PC-3 (cell line): ENCODE results near the gene TMEM45B. TPM values are rescaled to one million over a fixed set of nuclear protein-coding genes. Genes with fewer than 3 reads are reported as not detected.
A peak's percentile ranks its signal among the peaks of the same experiment; 100 is the strongest.
"Not testable (repeated sequence)": the region's sequence is repeated elsewhere in the genome, so short reads cannot be mapped to it uniquely, and the experiment has no call there.

Experiments
- ATAC-seq: fragments of 200-7000 bp; cut with Tn5 transposase; 2 replicates; pipeline ENCODE4 v1.9.1; 2020; ENCODE audit warnings: mild to moderate bottlenecking, moderate library complexity
- BruUV-seq: library from RNA; stranded (reverse); fragments of 400-500 nt; replicated peaks from 2 replicates; lab custom pipeline; 2021; lab: Mats Ljungman, UMichigan
- CTCF ChIA-PET: fragments of 300-600 bp; sonication (Branson Sonifier 250); formaldehyde crosslinking; loops from one replicate; lab custom pipeline; 2022; ENCODE audit warnings: antibody characterized with exemption; lab: Charles Lee
- POLR2A ChIA-PET: fragments of 300-600 bp; sonication (Branson Sonifier 250); formaldehyde crosslinking; loops from one replicate; lab custom pipeline; 2022; ENCODE audit warnings: antibody characterized with exemption; ENCODE audit not compliant: unreplicated experiment; lab: Charles Lee
- DNase-seq: peaks from one replicate; pipeline ENCODE4 v3.0.0-alpha.2; 2015
- H2AFZ ChIP-seq: fragments of 300-600 bp; sonication (generic); 2 replicates; pipeline ENCODE4 v1.6.0; 2016; ENCODE audit warnings: antibody characterized with exemption, low read length
- H3F3A ChIP-seq: fragments of 300-600 bp; sonication (generic); one replicate; pipeline ENCODE4 v1.6.0; 2017; ENCODE audit warnings: antibody characterized with exemption, low read length, control low read depth, mild to moderate bottlenecking; ENCODE audit not compliant: unreplicated experiment
- H3K27ac ChIP-seq: fragments of 300-600 bp; sonication (generic); 2 replicates; pipeline ENCODE4 v1.5.1; 2016; ENCODE audit warnings: mild to moderate bottlenecking, low read length
- H3K27me3 ChIP-seq: fragments of 300-600 bp; sonication (generic); 2 replicates; pipeline ENCODE4 v1.6.1; 2016; ENCODE audit warnings: low read length, mixed read lengths
- H3K36me3 ChIP-seq: fragments of 300-600 bp; sonication (generic); 2 replicates; pipeline ENCODE4 v1.6.1; 2016; ENCODE audit warnings: low read depth, mixed run types, low read length, mixed read lengths
- H3K4me1 ChIP-seq: fragments of 300-600 bp; sonication (generic); 2 replicates; pipeline ENCODE4 v1.5.1; 2016; ENCODE audit warnings: low read length; ENCODE audit not compliant: insufficient read depth
- H3K4me2 ChIP-seq: fragments of 300-600 bp; sonication (generic); 2 replicates; pipeline ENCODE4 v1.6.0; 2016; ENCODE audit warnings: low read length
- H3K4me3 ChIP-seq: fragments of 300-600 bp; sonication (generic); 2 replicates; pipeline ENCODE4 v1.5.1; 2016; ENCODE audit warnings: mild to moderate bottlenecking, low read length, mixed read lengths
- H3K79me2 ChIP-seq: fragments of 300-600 bp; sonication (generic); 2 replicates; pipeline ENCODE4 v1.6.1; 2017; ENCODE audit warnings: low read length, mixed read lengths
- H3K9ac ChIP-seq: fragments of 300-600 bp; sonication (generic); 2 replicates; pipeline ENCODE4 v1.6.0; 2016; ENCODE audit warnings: mild to moderate bottlenecking, low read length
- H3K9me2 ChIP-seq: fragments of 300-600 bp; sonication (generic); replicated peaks from 2 replicates; pipeline ENCODE4 v1.6.1; 2016; ENCODE audit warnings: mixed run types, low read length, mixed read lengths
- H3K9me3 ChIP-seq: fragments of 300-600 bp; sonication (generic); 2 replicates; pipeline ENCODE4 v1.6.1; 2016; ENCODE audit warnings: low read length, mixed read lengths
- H4K20me1 ChIP-seq: fragments of 300-600 bp; sonication (generic); 2 replicates; pipeline ENCODE4 v1.6.1; 2016; ENCODE audit warnings: low read length, mixed read lengths
- CTCF ChIP-seq: fragments of 300-600 bp; sonication (generic); conservative IDR thresholded peaks from 2 replicates; pipeline ENCODE4 v1.5.1; 2017; ENCODE audit warnings: antibody characterized with exemption, low read depth, mild to moderate bottlenecking, low read length
- EZH2 ChIP-seq: fragments of 300-600 bp; sonication (generic); IDR thresholded peaks from one replicate; pipeline ENCODE4 v1.6.1; 2017; ENCODE audit warnings: antibody characterized with exemption, mild to moderate bottlenecking, low read length; ENCODE audit not compliant: unreplicated experiment
- EZH2phosphoT487 ChIP-seq: fragments of 300-600 bp; sonication (generic); IDR thresholded peaks from 2 replicates; pipeline ENCODE4 v1.6.1; 2018; ENCODE audit warnings: mild to moderate bottlenecking, antibody characterized with exemption, low read length, borderline replicate concordance
- intact Hi-C: fragments of 100-400 bp; cut with micrococcal nuclease; formaldehyde crosslinking; loops from 2 replicates; pipeline ENCODE4 v1.9.0; 2023
- total RNA-seq: library from RNA; depleted of rRNA; stranded (reverse); fragments of >200 nt; gene quantifications from 2 replicates; pipeline ENCODE4 v1.2.3, GENCODE V29; 2014

TMEM45B gene
- total RNA-seq, 1 experiment from 2014 or later = 30.4 TPM

- no peak for DNase-seq
- no peaks in the 10 kb centered on the region for H3F3A ChIP-seq
- H3K4me1 ChIP-seq = peaks cover 10% of the 10 kb centered on the region; the same call in 1 of the 2 replicates
- ChIA-PET POLR2A (no interaction called here), CTCF (no interaction called here)
- H3K79me2 ChIP-seq = no peaks in the 10 kb centered on the region
- BruUV-seq = no TSS peak
- H2AFZ ChIP-seq = no peak overlapping the region
- H3K4me2 ChIP-seq = no peak overlapping the region
- no peak overlapping the region for H3K9ac ChIP-seq
- H3K27me3 ChIP-seq = no peaks in the 10 kb centered on the region
- intact Hi-C loops = no loop called here
- no peaks in the 10 kb centered on the region for H4K20me1 ChIP-seq
- H3K4me3 ChIP-seq = no peak overlapping the region
- no peaks in the 10 kb centered on the region for H3K9me3 ChIP-seq
- no peak overlapping the region for H3K27ac ChIP-seq
- no peaks in the 10 kb centered on the region for H3K9me2 ChIP-seq
- no peak for ATAC-seq
- TF ChIP-seq EZH2 (no peak), EZH2phosphoT487 (no peak), CTCF (no peak)
- no peaks in the 10 kb centered on the region for H3K36me3 ChIP-seq
Measured at GRCh38 chr11:129770993-129771392, 44.7 kb upstream of the TMEM45B start.

GRCh38 chr11:129771456-129771855 is 44.2 kb upstream of the TMEM45B start:
- H3K4me1 ChIP-seq = peaks cover 10% of the 10 kb centered on the region; the same call in 1 of the 2 replicates

GRCh38 chr11:129778877-129779276 is 36.8 kb upstream of the TMEM45B start:
- no peaks in the 10 kb centered on the region for H3F3A ChIP-seq
- CTCF ChIA-PET = no interaction called here
- H3K9me2 ChIP-seq = no peaks in the 10 kb centered on the region
- no peaks in the 10 kb centered on the region for H4K20me1 ChIP-seq
- TF ChIP-seq CTCF (no peak), EZH2phosphoT487 (no peak), EZH2 (no peak)
- H3K27ac ChIP-seq = no peak overlapping the region
- no peaks in the 10 kb centered on the region for H3K4me1 ChIP-seq
- H2AFZ ChIP-seq = no peak overlapping the region
- POLR2A ChIA-PET = no interaction called here
- BruUV-seq = no TSS peak
- H3K9ac ChIP-seq = no peak overlapping the region
- no peaks in the 10 kb centered on the region for H3K79me2 ChIP-seq
- no peaks in the 10 kb centered on the region for H3K9me3 ChIP-seq
- no peak overlapping the region for H3K4me3 ChIP-seq
- no peaks in the 10 kb centered on the region for H3K36me3 ChIP-seq
- intact Hi-C loops = no loop called here
- H3K27me3 ChIP-seq = no peaks in the 10 kb centered on the region
- DNase-seq (no peak), ATAC-seq (no peak)
- no peak overlapping the region for H3K4me2 ChIP-seq

More at GRCh38 chr11:129771456-129771855, 44.2 kb upstream of the TMEM45B start:
- intact Hi-C loops, H3K4me2 ChIP-seq, H3K79me2 ChIP-seq, BruUV-seq, ATAC-seq, H3K9me3 ChIP-seq, CTCF ChIA-PET, H3K9ac ChIP-seq, H3K27ac ChIP-seq, POLR2A ChIA-PET, H2AFZ ChIP-seq, H3F3A ChIP-seq, H3K27me3 ChIP-seq, H3K36me3 ChIP-seq, H3K9me2 ChIP-seq, H3K4me3 ChIP-seq, H4K20me1 ChIP-seq: not testable (repeated sequence)
- DNase-seq = peak; percentile 34
- TF ChIP-seq CTCF = peak; percentile 44
